Epithelial cell of esophagus (primary cell): ENCODE results near the gene PHF5A.
"Not testable (repeated sequence)": the region's sequence is repeated elsewhere in the genome, so short reads cannot be mapped to it uniquely, and the experiment has no call there.

Experiments
- DNase-seq: peaks from one replicate; pipeline ENCODE4 v3.0.0; 2010; ENCODE audit warnings: low read depth
- H3K4me3 ChIP-seq: 2 replicates; pipeline ENCODE4 v1.5.1; 2011; ENCODE audit warnings: mild to moderate bottlenecking, low read length, control low read depth
- TF ChIP-seq, protein P1 (sequence below): IDR thresholded peaks from 2 replicates; pipeline ENCODE4 v1.5.1; 2011; ENCODE audit warnings: low read depth, mild to moderate bottlenecking, low read length, control low read depth, inconsistent platforms; ENCODE audit not compliant: insufficient read depth; ENCODE audit errors: missing control alignments

PHF5A gene

DNA sequence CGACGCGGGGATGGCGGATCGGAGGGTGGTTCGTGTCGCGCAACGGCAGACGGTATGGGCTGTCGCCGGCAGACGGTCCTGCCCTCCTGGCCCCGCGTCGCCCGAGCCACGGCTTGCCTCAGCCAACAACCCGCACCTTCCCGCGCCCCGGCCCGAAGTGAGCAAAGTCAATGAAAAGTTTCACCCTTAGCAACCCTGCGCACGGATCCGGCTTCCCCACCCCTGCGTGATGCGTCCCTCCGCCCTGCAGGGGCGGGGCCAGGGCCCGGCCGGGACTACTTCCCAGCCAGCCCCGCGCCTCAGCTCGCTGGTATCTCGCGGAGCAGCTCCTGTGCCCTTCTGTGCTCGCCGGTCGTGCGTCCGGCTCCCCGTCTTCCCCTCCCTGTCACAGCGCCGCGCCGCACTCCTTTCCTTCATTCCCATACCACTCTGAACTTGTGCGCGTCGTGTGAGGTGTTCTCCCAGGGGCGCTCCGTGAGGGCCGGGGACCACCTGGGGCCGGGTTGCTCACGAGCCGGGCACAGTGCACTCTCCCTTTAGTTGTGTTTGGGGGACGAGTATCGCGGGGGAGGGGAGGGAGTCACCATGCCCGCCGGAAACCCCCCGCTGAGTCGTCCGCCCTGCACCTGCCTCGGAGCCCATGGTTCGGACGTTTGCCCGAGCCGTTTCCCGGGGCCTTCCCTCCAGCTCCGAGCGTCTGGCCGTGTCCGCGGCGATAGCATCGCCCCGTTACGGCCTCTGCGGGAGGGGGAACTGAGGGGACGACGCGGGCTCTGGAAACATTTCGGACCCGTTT is 21.7 kb downstream of the PHF5A start, which contains the start of gene TOB2:
TSS of gene TOB2 (minus strand) at position 163 of the 796 bp plus-strand sequence. CDS start 9,456 bp downstream, outside the sequence.
- peak; percentile 97 for DNase-seq
- TF ChIP-seq, protein P1, sequence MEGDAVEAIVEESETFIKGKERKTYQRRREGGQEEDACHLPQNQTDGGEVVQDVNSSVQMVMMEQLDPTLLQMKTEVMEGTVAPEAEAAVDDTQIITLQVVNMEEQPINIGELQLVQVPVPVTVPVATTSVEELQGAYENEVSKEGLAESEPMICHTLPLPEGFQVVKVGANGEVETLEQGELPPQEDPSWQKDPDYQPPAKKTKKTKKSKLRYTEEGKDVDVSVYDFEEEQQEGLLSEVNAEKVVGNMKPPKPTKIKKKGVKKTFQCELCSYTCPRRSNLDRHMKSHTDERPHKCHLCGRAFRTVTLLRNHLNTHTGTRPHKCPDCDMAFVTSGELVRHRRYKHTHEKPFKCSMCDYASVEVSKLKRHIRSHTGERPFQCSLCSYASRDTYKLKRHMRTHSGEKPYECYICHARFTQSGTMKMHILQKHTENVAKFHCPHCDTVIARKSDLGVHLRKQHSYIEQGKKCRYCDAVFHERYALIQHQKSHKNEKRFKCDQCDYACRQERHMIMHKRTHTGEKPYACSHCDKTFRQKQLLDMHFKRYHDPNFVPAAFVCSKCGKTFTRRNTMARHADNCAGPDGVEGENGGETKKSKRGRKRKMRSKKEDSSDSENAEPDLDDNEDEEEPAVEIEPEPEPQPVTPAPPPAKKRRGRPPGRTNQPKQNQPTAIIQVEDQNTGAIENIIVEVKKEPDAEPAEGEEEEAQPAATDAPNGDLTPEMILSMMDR = no peak
- peak within 1 kb of the TSS; percentile 98 for H3K4me3 ChIP-seq

DNA sequence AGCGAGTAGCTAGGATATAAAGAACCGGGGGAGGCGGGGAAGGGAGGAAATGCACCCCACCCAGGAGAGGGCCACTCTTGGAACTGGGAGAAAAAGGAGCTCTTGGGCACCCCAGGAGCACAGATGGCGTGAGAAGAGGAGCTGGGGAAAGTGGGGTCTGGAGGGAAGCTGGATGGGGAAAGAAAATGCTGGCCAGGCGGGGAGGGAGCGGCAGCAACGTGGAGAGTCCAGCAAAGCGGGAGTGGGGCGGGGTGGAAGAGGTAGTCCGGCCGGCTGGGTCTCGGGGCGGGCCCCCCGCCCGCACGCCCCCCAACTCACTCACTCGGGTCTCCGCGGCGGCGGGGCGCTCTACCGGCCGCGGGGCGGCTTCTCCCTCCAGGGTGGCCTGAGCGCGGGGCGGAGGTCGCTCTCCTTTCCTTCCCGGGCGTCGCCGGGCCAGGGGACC is 22.4 kb downstream of the PHF5A start:
- peak overlapping the region; percentile 98 for H3K4me3 ChIP-seq
- TF ChIP-seq, protein P1 = no peak
- peak; percentile 24 for DNase-seq

DNA sequence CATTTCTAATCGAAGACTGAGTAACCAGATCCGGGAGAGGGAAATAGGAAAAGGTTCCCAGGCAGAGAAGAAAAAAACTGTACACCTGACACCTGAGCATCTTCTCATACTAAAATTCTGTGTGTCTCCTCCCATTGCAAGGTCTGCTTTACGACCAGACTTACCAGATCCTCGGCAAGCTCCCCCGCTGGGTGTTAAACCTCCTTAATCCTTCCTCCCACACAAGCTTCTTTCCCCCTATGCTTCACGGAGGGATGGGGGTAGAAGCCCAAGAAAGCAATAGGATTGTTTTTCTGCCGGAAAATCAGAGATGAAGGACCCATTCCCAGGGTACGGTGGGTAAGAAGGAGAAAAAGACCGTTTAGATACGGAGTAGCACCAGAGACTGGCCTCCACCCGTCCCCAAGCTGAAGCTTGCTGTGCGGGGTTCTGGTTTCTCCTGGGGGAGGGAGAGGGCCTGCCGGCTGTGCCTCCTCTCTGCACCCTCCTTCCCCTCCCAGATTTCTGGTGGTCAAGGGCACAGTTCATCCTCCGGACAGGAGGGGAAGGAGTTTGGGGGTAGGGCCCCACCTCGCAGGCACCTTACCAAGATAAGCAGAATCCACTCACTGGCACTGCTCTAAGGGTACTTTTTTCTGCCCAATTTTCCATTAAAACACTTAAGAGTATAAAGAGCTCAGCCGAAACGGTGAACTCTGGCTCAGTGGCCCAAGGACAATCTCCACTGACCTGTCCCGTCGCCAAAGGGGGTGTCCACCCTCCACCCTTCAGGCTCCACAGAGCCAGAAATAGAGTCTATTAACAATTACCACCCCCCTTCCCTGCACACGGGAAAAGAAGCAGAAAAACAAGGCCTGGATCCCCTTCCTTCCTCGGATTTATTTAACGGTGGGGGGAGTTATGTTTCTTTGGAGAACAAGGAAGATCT is 23.1 kb downstream of the PHF5A start:
- TF ChIP-seq, protein P1 = no peak
- H3K4me3 ChIP-seq = peak overlapping the region; percentile 98
- peak; percentile 30 for DNase-seq

DNA sequence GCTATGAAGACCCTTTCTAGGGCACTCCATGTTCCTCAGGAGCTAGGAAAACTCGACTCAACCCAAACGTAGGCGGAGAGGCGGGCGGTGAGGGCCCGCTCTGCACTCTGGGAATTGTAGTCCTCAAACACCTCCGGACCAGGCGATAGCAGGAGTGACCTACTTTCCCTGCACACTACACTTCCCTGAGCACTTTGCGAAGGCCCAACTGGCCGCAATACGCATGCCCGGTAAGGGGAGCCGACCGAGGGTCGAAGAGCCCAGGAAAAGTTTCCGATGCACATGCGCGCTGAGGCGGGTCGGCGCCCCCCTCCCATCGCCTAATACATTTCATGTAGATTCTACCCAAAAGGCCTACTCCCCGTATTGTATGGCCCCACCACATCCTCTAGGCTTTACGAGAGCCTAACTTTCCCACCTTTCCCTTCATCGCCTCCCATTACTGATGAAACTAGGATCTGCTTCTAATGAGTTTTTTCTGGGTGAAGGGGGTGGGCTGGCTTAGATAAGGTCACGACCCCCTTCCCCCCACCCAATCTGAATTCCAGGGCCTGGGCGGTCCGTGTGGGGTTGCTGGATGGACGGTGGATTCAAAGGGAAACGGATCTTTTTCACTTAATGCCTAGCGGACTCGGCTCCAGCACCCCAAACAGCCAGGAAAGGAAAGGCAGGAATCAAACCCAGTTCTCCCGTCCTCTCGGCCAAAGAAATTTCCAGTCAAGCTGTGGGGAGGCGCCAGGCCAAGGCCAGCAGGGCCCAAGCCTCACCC is 23.9 kb downstream of the PHF5A start:
- TF ChIP-seq, protein P1 = no peak
- DNase-seq = peak; percentile 96
- peak overlapping the region; percentile 98 for H3K4me3 ChIP-seq

DNA sequence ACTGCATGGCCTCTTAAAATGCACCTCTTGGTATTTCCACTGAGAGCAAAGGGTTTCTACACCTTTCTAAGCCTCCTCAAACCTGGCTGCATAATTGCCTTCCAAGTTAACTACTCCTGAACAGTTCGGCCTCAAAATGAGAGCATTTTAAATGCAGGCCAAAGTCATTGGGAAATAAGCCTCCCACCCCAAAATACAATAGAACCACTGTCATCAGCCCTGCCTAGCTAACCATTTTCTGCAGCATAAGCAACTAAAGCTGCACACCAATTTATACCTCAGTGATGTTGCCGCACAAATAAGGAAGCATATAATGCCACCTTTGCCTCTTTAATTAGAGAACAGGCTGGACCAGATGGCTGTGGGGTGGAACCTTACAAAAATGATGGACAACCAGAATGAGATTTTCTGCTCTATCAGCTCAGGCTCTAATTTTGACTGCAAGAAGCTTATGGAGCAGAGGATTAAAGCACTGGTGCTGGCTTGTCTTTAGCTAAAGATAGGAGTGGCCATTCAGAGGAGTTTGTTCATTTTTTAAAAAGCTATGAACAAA is 26.2 kb downstream of the PHF5A start:
- no peak overlapping the region for H3K4me3 ChIP-seq
- TF ChIP-seq, protein P1 = no peak
- no peak for DNase-seq

DNA sequence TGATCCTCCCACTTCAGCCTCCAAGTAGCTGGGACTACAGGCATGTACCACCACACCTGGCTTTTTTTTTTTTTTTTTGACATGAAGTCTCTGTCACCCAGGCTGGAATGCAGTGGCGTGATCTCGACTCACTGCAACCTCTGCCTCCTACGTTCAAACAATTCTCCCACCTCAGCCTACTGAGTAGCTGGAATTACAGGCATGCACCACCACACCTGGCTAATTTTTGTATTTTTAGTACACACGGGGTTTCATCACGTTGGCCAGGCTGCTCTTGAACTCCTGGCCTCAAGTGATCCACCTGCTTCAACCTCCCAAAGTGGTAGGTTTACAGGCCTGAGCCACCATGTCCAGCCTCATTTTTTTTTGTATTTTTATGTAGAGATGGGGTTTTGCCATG is 28.0 kb downstream of the PHF5A start:
- DNase-seq = not testable (repeated sequence)

More for the DNA sequence above, 28.0 kb downstream of the PHF5A start:
- not testable (repeated sequence) for H3K4me3 ChIP-seq
